ENCODE data around the gene FAM222A.

FAM222A gene

DNA sequence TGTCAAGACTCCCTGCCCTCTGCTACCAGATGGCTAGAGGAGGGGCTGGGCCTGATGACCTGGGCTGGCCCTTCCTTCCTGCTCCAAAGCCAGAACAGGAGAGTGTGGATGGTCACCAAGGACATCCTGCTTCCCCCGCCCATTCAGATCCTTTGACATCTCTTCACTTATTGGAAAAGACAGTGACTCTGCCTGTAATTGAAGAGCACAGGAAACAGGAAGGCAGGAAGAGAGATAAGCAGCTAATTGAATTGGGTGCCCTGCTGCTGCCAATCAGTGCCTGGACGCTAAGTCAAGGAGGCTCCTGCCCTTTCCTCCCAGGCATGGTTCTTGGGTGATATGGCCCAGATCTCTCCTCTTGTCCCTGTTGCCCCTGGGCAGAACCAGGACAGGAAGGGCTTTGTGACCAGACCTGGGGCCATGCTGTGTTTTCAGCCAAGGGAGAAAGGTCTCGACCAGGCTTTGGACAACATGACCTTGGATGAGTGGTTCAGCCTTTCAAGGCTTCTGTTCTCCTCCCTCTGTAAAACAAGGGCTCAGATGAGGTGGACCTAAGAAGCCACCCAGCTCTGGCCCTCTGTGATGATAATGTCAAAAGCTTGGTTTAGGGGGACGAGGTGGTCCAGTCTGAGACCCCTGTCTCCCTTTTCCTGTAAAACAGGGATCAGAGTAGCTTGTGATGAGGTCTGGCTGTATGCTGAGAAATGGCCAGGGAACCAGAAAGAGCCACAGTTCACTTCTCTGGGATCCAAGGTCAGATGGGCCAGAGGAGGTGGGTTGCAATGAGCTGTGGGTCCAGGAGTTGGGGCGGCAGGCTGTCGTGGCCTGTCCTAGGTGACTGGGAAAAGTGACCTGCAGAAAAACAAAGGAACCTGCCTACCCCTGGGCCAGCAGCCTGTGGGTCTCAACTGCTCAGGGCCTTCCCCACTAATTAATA, 38.8 kb downstream of the FAM222A start:
- no peak overlapping the region for H3K4me3 ChIP-seq (ENCODE audit: low read depth, low read length)
- DNase-seq (ENCODE audit: low read depth): no peak

GRCh38 chr12:109753054-109753401, 39.4 kb downstream of the FAM222A start:
- no peak for DNase-seq (ENCODE audit: low read depth)
- no peak overlapping the region for H3K4me3 ChIP-seq (ENCODE audit: low read depth, low read length)

GRCh38 chr12:109753959-109754358, 40.3 kb downstream of the FAM222A start:
- no peak for DNase-seq (ENCODE audit: low read depth)
- H3K4me3 ChIP-seq (ENCODE audit: low read depth, low read length): no peak overlapping the region

DNA sequence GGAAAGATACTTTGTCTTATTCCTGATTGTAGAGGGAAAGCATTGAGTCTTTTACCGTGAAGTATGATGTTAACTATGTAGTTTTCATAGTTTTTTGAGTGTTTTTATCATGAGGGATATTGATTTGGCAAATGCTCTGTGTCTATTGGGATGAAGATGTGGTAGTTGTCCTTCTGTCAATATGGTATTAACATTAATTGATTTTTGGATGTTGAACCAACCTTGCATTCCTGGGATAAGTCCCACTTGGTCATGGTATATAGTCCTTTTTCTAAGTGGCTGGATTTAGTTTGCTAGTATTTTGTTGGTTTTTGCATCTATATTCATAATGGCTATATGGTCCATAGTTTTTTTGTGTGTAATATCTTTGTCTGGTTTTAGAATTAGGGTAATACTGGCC, 42.8 kb downstream of the FAM222A start:
- H3K4me3 ChIP-seq (ENCODE audit: low read depth, low read length): no peak overlapping the region
- no peak for DNase-seq (ENCODE audit: low read depth)

DNA sequence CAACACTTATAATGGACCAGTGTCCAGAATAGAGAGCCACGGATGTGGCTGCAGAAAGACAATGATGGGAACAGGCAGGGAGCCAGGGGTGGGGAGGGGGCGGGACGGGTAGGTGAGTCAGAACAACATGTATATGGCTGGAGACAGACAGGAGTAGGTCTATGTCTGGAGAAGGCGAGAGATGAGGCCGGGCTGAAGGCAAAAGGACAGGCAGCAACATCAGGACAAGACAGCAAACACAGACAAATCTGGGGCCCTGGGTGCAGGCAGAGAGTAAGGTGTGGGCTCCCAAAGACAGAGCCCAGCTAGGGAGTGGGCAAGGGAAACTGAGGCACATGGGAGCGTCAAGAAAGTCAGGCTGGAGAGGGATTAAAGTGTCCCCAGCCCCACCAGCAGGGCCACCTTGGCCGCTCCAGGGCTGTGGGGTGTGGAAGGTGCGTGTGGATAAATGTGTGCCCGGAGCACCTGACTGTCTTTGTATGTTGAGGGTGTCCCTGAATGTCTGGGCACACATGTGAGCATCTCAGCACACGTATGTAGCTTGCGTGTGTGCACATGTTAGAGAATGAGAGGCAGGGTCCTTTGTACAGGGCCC, 44.1 kb downstream of the FAM222A start:
- no peak overlapping the region for H3K4me3 ChIP-seq (ENCODE audit: low read depth, low read length)
- DNase-seq (ENCODE audit: low read depth): no peak

DNA sequence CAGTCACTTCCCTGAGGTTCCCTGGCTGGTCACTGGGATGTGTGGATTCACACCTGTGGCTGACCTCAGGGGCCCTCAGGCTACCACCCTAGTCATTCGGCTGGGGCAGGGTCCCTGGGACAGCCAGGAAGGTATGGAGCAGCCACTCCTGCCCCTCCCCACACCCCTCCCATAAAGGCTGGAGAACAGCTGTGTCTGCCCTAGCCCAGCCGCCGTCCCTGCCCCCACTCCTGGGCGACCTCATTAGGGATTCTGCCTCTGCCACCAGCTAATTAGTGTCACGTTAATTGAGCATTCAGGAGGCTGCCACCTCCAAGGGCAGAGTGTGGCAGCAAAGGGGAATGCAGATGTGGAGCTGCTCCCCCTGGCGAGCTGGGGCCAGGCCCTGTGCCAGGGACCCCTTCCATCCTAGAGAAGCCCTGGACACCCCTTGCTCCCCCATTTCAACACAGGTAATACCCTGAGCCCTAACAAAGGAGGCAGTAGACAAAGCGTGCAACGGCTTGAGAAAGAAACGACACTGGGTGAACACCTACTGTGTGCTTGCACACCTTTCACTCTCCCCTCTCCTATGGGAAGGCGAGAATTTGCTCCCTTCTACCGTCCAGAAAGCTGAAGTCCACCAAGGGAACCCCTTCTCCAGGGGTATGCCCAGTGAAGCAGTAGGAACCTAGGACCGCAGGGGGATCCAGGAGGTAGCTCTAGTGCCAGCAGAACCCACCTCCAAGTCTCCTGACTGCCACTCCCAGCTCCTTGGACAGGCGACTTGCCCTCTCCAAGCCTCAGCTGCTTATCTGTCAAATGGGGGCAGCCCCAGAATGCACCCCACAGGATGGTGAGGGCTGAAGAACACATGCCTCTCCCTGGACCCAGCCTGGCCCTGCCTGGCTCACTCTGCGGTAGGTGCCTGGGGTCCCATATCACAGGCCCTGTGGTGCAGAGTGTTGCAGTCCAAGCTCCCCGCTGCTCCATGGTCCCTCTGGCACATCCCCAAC, 45.1 kb downstream of the FAM222A start:
- no peak overlapping the region for H3K4me3 ChIP-seq (ENCODE audit: low read depth, low read length)
- no peak for DNase-seq (ENCODE audit: low read depth)

DNA sequence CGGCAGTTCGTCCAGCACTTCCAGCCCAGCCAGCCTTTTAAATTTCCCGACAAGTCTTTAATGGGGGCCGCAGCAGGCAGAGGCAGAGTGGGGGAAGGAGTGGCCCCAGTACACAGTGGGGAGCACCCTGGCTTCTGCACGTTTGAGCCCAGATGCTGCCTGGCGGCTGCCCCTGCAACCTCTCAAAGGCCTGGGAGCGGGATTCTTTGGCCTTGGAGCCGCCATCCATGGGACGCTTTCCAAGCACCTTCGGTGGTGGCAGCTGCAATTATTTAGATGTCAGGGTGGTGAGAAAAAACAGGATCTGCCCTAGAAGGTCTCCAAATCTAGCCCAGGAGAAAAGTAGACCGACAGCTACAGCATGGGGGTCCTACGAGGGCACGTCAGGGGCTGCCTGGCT, 46.0 kb downstream of the FAM222A start:
- no peak overlapping the region for H3K4me3 ChIP-seq (ENCODE audit: low read depth, low read length)
- no peak for DNase-seq (ENCODE audit: low read depth)

DNA sequence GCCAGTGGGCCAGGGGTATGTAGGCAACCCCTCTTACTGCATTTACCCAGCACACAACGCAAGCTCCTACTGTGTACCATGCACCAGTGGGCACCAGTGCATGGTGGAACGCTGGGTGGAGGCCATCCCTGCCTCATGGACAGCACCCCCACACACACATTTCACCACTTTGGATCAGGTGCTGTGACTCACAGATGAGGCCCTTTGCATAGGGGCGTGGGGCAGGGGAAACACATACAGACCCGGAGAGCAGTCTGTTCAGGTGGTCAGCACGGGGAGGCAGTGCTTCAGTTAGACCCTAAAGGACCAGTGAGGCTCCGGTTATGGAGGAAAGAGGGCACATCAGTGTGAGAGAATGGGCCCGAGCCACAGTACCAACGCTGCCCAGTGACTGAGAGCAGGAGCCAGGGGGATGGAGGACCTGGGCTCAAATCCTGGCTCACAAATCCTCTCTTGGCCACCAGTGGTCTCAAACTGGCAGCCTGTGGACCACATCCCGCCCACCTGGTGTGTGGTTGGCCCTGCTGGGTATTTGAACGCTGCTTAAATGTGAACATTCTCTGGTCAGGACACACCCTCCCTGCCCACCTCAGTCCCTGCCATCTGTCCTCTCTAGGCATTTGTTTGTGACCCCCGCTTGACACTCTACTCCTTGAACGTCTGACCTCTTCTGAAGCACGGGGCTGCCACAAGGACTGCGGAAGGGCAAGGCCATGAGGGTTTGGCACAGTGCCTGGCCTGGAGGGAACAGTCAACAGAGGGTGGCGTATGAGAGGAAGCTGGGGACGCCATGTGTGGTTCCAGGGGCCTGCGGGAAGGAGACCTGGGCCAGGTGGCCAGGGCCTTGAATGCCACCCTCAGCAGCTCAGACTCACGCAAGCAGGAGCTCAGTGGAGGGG, 46.7 kb downstream of the FAM222A start:
- H3K4me3 ChIP-seq (ENCODE audit: low read depth, low read length): no peak overlapping the region
- no peak for DNase-seq (ENCODE audit: low read depth)

- no peak overlapping the region for H3K4me3 ChIP-seq (ENCODE audit: low read depth, low read length)
- no peak for DNase-seq (ENCODE audit: low read depth)
Observed at GRCh38 chr12:109760930-109761921, 47.6 kb downstream of the FAM222A start.

- no peak overlapping the region for H3K4me3 ChIP-seq (ENCODE audit: low read depth, low read length)
- DNase-seq (ENCODE audit: low read depth): no peak
Observed at GRCh38 chr12:109762071-109762672, 48.5 kb downstream of the FAM222A start.

DNA sequence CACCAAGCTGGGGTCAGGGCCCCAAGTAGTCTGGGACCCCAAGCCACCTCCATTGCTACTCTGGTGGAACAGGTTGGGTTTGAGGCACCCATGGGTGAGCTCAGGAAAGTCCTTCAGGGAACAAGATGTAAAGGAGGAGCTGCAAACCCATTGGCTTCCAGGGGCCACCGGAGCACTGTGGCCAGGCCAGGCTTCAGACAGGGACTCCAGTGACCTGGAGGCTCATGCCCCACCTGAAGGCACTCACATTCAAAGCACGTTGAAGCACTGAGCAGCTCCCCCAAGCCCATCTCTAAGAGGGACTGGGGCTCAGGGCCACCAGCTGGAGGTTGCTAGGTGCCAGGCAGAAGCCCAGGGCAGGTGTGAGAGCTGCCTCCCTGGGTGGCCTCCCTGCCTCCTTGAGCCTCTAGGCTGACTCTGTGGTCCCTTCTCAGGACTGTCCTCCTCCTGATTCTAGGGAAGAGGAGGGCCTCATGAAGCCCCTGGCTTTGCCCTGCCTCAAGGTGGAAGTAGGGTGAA, 49.1 kb downstream of the FAM222A start:
- no peak for DNase-seq (ENCODE audit: low read depth)

DNA sequence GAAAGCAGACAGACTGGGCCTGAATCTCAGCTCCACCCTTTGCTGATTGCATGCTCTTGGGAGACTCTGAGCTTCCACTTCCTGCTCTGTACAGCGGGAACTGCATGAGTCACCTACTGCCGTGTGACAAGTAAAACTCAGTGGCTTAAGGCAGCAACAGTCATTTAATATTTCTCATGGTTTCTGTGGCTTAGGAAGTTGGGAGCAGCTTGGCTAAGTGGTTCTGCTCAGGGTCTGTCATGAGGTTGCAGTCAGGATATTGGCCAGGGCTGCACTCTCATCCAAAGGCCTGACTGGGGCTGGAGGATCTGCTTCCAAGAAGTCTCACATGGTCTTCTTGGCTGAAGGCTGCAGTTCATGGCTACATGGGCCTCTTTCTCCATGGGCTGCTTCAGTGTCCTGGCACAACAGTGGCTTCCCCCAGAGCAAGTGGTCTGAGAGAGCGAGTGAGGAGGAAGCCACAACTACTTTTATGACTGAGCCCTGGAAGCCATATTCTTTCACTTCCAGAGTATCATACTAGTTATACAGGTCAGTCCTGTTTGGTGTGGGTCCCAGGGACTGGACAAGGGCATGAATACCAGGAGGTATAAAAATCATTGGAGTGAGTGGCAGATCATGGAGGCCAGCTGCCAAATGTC, 49.7 kb downstream of the FAM222A start:
- no peak overlapping the region for H3K4me3 ChIP-seq (ENCODE audit: low read depth, low read length)
- DNase-seq (ENCODE audit: low read depth): no peak

More for the DNA sequence above, 49.1 kb downstream of the FAM222A start:
- no peak overlapping the region for H3K4me3 ChIP-seq (ENCODE audit: low read depth, low read length)

- no peak for DNase-seq (ENCODE audit: low read depth)
- H3K4me3 ChIP-seq (ENCODE audit: low read depth, low read length): no peak overlapping the region
Observed at GRCh38 chr12:109764123-109764522, 50.5 kb downstream of the FAM222A start.

- no peak for DNase-seq (ENCODE audit: low read depth)
Observed at GRCh38 chr12:109764776-109765445, 51.3 kb downstream of the FAM222A start.

GRCh38 chr12:109765446-109765810, 51.8 kb downstream of the FAM222A start:
- DNase-seq (ENCODE audit: low read depth): no peak
- H3K4me3 ChIP-seq (ENCODE audit: low read depth, low read length): no peak overlapping the region

More at GRCh38 chr12:109764776-109765445, 51.3 kb downstream of the FAM222A start:
- no peak overlapping the region for H3K4me3 ChIP-seq (ENCODE audit: low read depth, low read length)

DNA sequence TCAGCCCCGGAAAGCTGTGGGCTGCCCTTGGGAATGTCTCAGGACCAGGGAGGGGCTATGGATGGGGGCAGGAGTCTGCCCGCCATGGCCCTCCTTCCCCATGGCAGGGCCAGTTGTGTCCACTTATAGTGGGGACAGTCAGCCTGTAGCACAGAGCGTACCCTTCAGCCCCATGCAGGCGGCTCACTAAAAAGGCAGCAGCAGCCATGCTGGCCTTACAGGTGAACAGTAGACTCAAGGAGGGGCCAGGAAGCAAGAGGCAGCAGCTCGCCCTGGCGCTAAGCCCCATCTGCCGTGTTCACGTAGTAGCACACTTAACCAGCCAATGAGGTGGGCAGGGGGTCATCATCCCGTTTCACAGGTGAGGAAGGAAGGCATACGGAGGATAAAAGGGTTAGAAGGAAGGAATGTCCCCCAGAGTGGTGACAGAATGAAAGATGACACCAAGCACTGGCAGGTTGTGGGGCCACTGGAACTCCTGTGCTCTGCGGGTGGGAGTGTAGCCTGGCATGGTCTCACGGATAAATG, 52.7 kb downstream of the FAM222A start:
- no peak for DNase-seq (ENCODE audit: low read depth)
- no peak overlapping the region for H3K4me3 ChIP-seq (ENCODE audit: low read depth, low read length)
